Ishikawa (cell line): ENCODE measurements around the gene SLCO3A1.

Source experiments
- CEBPB ChIP-seq: IDR thresholded peaks from 2 replicates; pipeline ENCODE4 v1.6.1; 2012
- CREB1 ChIP-seq: IDR thresholded peaks from 2 replicates; pipeline ENCODE4 v1.6.1; 2012; ENCODE audit warnings: low read depth
- EGR1 ChIP-seq: IDR thresholded peaks from 2 replicates; pipeline ENCODE4 v1.6.1; 2012
- EP300 ChIP-seq: IDR thresholded peaks from 2 replicates; pipeline ENCODE4 v1.6.1; 2012; ENCODE audit warnings: borderline replicate concordance
- FOXM1 ChIP-seq: IDR thresholded peaks from 2 replicates; pipeline ENCODE4 v1.6.1; 2012; ENCODE audit warnings: low read depth, borderline replicate concordance
- MAX ChIP-seq: IDR thresholded peaks from 2 replicates; pipeline ENCODE4 v1.6.1; 2012
- NFIC ChIP-seq: IDR thresholded peaks from 2 replicates; pipeline ENCODE4 v1.6.1; 2012
- RAD21 ChIP-seq: IDR thresholded peaks from 2 replicates; pipeline ENCODE4 v1.6.1; 2012; ENCODE audit warnings: low read depth
- REST ChIP-seq: IDR thresholded peaks from 2 replicates; pipeline ENCODE4 v1.6.1; 2012; ENCODE audit warnings: low read depth, mild to moderate bottlenecking
- TAF1 ChIP-seq: IDR thresholded peaks from 2 replicates; pipeline ENCODE4 v1.6.1; 2012; ENCODE audit warnings: low read depth, mild to moderate bottlenecking
- TCF12 ChIP-seq: IDR thresholded peaks from 2 replicates; pipeline ENCODE4 v1.6.1; 2012; ENCODE audit warnings: low read depth
- TEAD4 ChIP-seq: IDR thresholded peaks from 2 replicates; pipeline ENCODE4 v1.6.1; 2012
- USF1 ChIP-seq: IDR thresholded peaks from 2 replicates; pipeline ENCODE4 v1.6.1; 2012
- YY1 ChIP-seq: IDR thresholded peaks from 2 replicates; pipeline ENCODE4 v1.6.1; 2012; ENCODE audit warnings: low read depth
- ZBTB7A ChIP-seq: IDR thresholded peaks from 2 replicates; pipeline ENCODE4 v1.6.1; 2012; ENCODE audit warnings: low read depth

SLCO3A1 gene

GRCh38 chr15:92076541-92076940 is 223.0 kb downstream of the SLCO3A1 start:
- no peak for TF ChIP-seq EP300
- no peak for TF ChIP-seq CREB1
- no peak for TF ChIP-seq TEAD4
- no peak for TF ChIP-seq FOXM1
- TF ChIP-seq EGR1: no peak
- no peak for TF ChIP-seq CEBPB

GRCh38 chr15:92077353-92078085 is 224.0 kb downstream of the SLCO3A1 start:
- TF ChIP-seq EGR1 (no peak), CEBPB (no peak), YY1 (peak; percentile 49; the same call in 1 of the 2 replicates), RAD21 (peak; percentile 72), CREB1 (no peak), MAX (peak; percentile 84), FOXM1 (no peak), TEAD4 (no peak)

- TF ChIP-seq RAD21 (no peak), CEBPB (no peak), CREB1 (no peak), TCF12 (no peak), ZBTB7A (no peak)
Observed at GRCh38 chr15:92078270-92078669, 224.8 kb downstream of the SLCO3A1 start.

GRCh38 chr15:92079047-92079446 is 225.5 kb downstream of the SLCO3A1 start:
- no peak for TF ChIP-seq REST
- TF ChIP-seq USF1: no peak
- no peak for TF ChIP-seq TAF1
- TF ChIP-seq EGR1: no peak
- no peak for TF ChIP-seq RAD21
- no peak for TF ChIP-seq YY1
- TF ChIP-seq CEBPB: no peak

GRCh38 chr15:92079647-92080255 is 226.2 kb downstream of the SLCO3A1 start:
- no peak for TF ChIP-seq FOXM1
- TF ChIP-seq EGR1: no peak
- TF ChIP-seq TEAD4: no peak

- TF ChIP-seq TAF1 (no peak), RAD21 (peak; percentile 85)
Observed at GRCh38 chr15:92082006-92082843, 228.7 kb downstream of the SLCO3A1 start.

- TF ChIP-seq YY1 (no peak), CREB1 (no peak), EGR1 (no peak), NFIC (no peak), TEAD4 (no peak), ZBTB7A (no peak)
Observed at GRCh38 chr15:92083190-92083589, 229.7 kb downstream of the SLCO3A1 start.

GRCh38 chr15:92087211-92087610 is 233.7 kb downstream of the SLCO3A1 start:
- TF ChIP-seq TAF1 (no peak), FOXM1 (no peak), RAD21 (no peak), TEAD4 (no peak), CREB1 (no peak), NFIC (no peak), EP300 (no peak), USF1 (no peak), REST (no peak), MAX (no peak), CEBPB (no peak), YY1 (no peak), ZBTB7A (no peak), TCF12 (no peak), EGR1 (no peak)
